GM18870 (cell line): Measurements from ENCODE around the gene CAPN12.
"Not testable (repeated sequence)": the region's sequence is repeated elsewhere in the genome, so short reads cannot be mapped to it uniquely, and the experiment has no call there.

Source experiments
- ATAC-seq: cut with Tn5 transposase; IDR thresholded peaks from one replicate; pipeline ENCODE4 v1.9.1; 2021; ENCODE audit warnings: moderate library complexity; ENCODE audit not compliant: unreplicated experiment

CAPN12 gene

GRCh38 chr19:38770949-38771275, 26.6 kb upstream of the CAPN12 start:
- ATAC-seq: not testable (repeated sequence)

- not testable (repeated sequence) for ATAC-seq
Measured at GRCh38 chr19:38770228-38770948, 26.1 kb upstream of the CAPN12 start.

- no peak for ATAC-seq
Measured at GRCh38 chr19:38769635-38770211, 25.4 kb upstream of the CAPN12 start.

- ATAC-seq: no peak
Measured at GRCh38 chr19:38766276-38767047, 22.2 kb upstream of the CAPN12 start.

- ATAC-seq: no peak
Measured at GRCh38 chr19:38765214-38765613, 20.9 kb upstream of the CAPN12 start.

- ATAC-seq: no peak
Measured at GRCh38 chr19:38763795-38764220, 19.5 kb upstream of the CAPN12 start.

GRCh38 chr19:38761884-38762389, 17.7 kb upstream of the CAPN12 start:
- not testable (repeated sequence) for ATAC-seq

GRCh38 chr19:38760805-38761517, 16.7 kb upstream of the CAPN12 start:
- not testable (repeated sequence) for ATAC-seq

GRCh38 chr19:38759590-38760003, 15.3 kb upstream of the CAPN12 start:
- ATAC-seq: no peak

GRCh38 chr19:38754196-38754595, 9.9 kb upstream of the CAPN12 start:
- not testable (repeated sequence) for ATAC-seq

- not testable (repeated sequence) for ATAC-seq
Measured at GRCh38 chr19:38753783-38754182, 9.5 kb upstream of the CAPN12 start.

GRCh38 chr19:38745316-38745715, 1.0 kb upstream of the CAPN12 start:
- ATAC-seq: no peak

GRCh38 chr19:38744874-38745273, 600 bp upstream of the CAPN12 start:
- ATAC-seq: no peak

GRCh38 chr19:38743394-38744297, 628 bp downstream of the CAPN12 start:
- ATAC-seq: no peak

GRCh38 chr19:38742906-38743305, 1.4 kb downstream of the CAPN12 start:
- ATAC-seq: no peak

GRCh38 chr19:38742296-38742695, 2.0 kb downstream of the CAPN12 start:
- no peak for ATAC-seq

GRCh38 chr19:38741670-38742069, 2.6 kb downstream of the CAPN12 start:
- ATAC-seq: no peak

GRCh38 chr19:38740932-38741331, 3.3 kb downstream of the CAPN12 start:
- ATAC-seq: no peak

- ATAC-seq: no peak
Measured at GRCh38 chr19:38740257-38740592, 4.0 kb downstream of the CAPN12 start.
